Vagina (tissue), 2 donors: Measurements from ENCODE around the gene SPTBN4.

Experiments used
- CTCF ChIP-seq, 3 experiments: fragments of 450-650 bp in 2 of 3; fragments of 200-600 bp in 1 of 3; sonication (generic) in 1 of 3; IDR thresholded peaks; one replicate each; pipeline ENCODE4 v1.5.1; 2017 to 2019; ENCODE audit warnings: antibody characterized with exemption in 3 of 3, mild to moderate bottlenecking in 2 of 3, moderate library complexity in 2 of 3
- POLR2A ChIP-seq, 2 donors: fragments of 450-650 bp; IDR thresholded peaks; one replicate each; pipeline ENCODE4 v1.6.1; 2017; ENCODE audit warnings: antibody characterized with exemption in 2 of 2, mild to moderate bottlenecking in 2 of 2, moderate library complexity in 2 of 2
- POLR2AphosphoS5 ChIP-seq, 2 donors: sonication (generic); formaldehyde crosslinking; IDR thresholded peaks; one replicate each; pipeline ENCODE4 v1.9.0; 2017; ENCODE audit warnings: antibody characterized with exemption in 2 of 2, mild to moderate bottlenecking in 2 of 2, low read depth in 1 of 2; ENCODE audit not compliant: insufficient read depth in 1 of 2

- TF ChIP-seq CTCF (IDR thresholded peaks at IDR 0.05) (no peak), POLR2AphosphoS5 (IDR thresholded peaks at IDR 0.05; ENCODE audit: insufficient read depth in 1 of 2, low read depth in 1 of 2) (no peak), POLR2A (IDR thresholded peaks at IDR 0.05) (no peak)
Measured at GRCh38 chr19:40603071-40603388, 136.2 kb downstream of the SPTBN4 start.
